NCI-H1436 (cell line): ENCODE data around the gene A2M.

Source experiments
- DNase-seq: peaks from one replicate; lab custom pipeline; 2025; lab: John Stamatoyannopoulos, UW

Gene A2M

GRCh38 chr12:9072481-9073038, 43.2 kb downstream of the A2M start:
- DNase-seq, result no peak

- no peak for DNase-seq
Observed at GRCh38 chr12:9071969-9072368, 43.8 kb downstream of the A2M start.

GRCh38 chr12:9071518-9071917, 44.2 kb downstream of the A2M start:
- no peak for DNase-seq

- DNase-seq, result no peak
Observed at GRCh38 chr12:9070351-9070750, 45.4 kb downstream of the A2M start.

- DNase-seq, result no peak
Observed at GRCh38 chr12:9068600-9068999, 47.1 kb downstream of the A2M start.

- no peak for DNase-seq
Observed at GRCh38 chr12:9068086-9068485, 47.6 kb downstream of the A2M start.

- no peak for DNase-seq
Observed at GRCh38 chr12:9066755-9067423, 48.8 kb downstream of the A2M start.

GRCh38 chr12:9066183-9066623, 49.5 kb downstream of the A2M start:
- DNase-seq, result no peak

- no peak for DNase-seq
Observed at GRCh38 chr12:9065607-9065856, 50.2 kb downstream of the A2M start.

- DNase-seq, result no peak
Observed at GRCh38 chr12:9064815-9065606, 50.7 kb downstream of the A2M start.

- no peak for DNase-seq
Observed at GRCh38 chr12:9064201-9064814, 51.4 kb downstream of the A2M start.

- no peak for DNase-seq
Observed at GRCh38 chr12:9052610-9053009, 63.1 kb downstream of the A2M start.

- no peak for DNase-seq
Observed at GRCh38 chr12:9051158-9051550, 64.6 kb downstream of the A2M start.

- no peak for DNase-seq
Observed at GRCh38 chr12:9050521-9051157, 65.1 kb downstream of the A2M start.

- no peak for DNase-seq
Observed at GRCh38 chr12:9049520-9050133, 66.1 kb downstream of the A2M start.

- no peak for DNase-seq
Observed at GRCh38 chr12:9048930-9049329, 66.8 kb downstream of the A2M start.

GRCh38 chr12:9047105-9047504, 68.6 kb downstream of the A2M start:
- no peak for DNase-seq

- DNase-seq, result no peak
Observed at GRCh38 chr12:9043766-9044165, 72.0 kb downstream of the A2M start.

GRCh38 chr12:9041321-9041720, 74.4 kb downstream of the A2M start:
- no peak for DNase-seq

- no peak for DNase-seq
Observed at GRCh38 chr12:9040484-9041186, 75.1 kb downstream of the A2M start.

GRCh38 chr12:9039397-9039977, 76.2 kb downstream of the A2M start:
- no peak for DNase-seq
